Stimulated activated CD8-positive, alpha-beta memory T cell treated with anti-CD3 and anti-CD28 coated beads, Interleukin-12 subunit alpha, Interleukin-12 subunit beta, amount 100 ng/mL, for 24 hours (primary cell): Measurements from ENCODE around the gene DHH.
"Not testable (repeated sequence)": the region's sequence is repeated elsewhere in the genome, so short reads cannot be mapped to it uniquely, and the experiment has no call there.

Source experiments
- DNase-seq: peaks from one replicate; pipeline ENCODE4 v3.0.0-alpha.2; 2020; ENCODE audit errors: extremely low read depth

Gene DHH

GRCh38 chr12:49070971-49071370 lies 23.6 kb downstream of the DHH start:
- no peak for DNase-seq

- DNase-seq: peak; percentile 94
Observed at GRCh38 chr12:49069507-49070346, 24.9 kb downstream of the DHH start, which contains the start of gene RHEBL1. Gene RHEBL1, minus strand, starts transcription at chr12:49069979. Its CDS starts 194 bp downstream, at chr12:49069785.

GRCh38 chr12:49068879-49069506 lies 25.6 kb downstream of the DHH start:
- no peak for DNase-seq

- no peak for DNase-seq
Observed at GRCh38 chr12:49066120-49066519, 28.5 kb downstream of the DHH start.

- no peak for DNase-seq
Observed at GRCh38 chr12:49064767-49065152, 29.8 kb downstream of the DHH start.

GRCh38 chr12:49061916-49062315 lies 32.7 kb downstream of the DHH start:
- DNase-seq: not testable (repeated sequence)

GRCh38 chr12:49061157-49061650 lies 33.4 kb downstream of the DHH start:
- no peak for DNase-seq

GRCh38 chr12:49060237-49061156 lies 34.1 kb downstream of the DHH start, which contains the start of gene KMT2D:
Gene KMT2D, minus strand, starts transcription at chr12:49060794. Its CDS starts 5,470 bp downstream, at chr12:49055324.
- DNase-seq: peak; percentile 78

- DNase-seq: no peak
Observed at GRCh38 chr12:49059299-49060171, 35.1 kb downstream of the DHH start.

GRCh38 chr12:49059045-49059298 lies 35.6 kb downstream of the DHH start:
- no peak for DNase-seq

GRCh38 chr12:49058366-49059044 lies 36.1 kb downstream of the DHH start:
- no peak for DNase-seq

- no peak for DNase-seq
Observed at GRCh38 chr12:49057888-49058287, 36.7 kb downstream of the DHH start.

- DNase-seq: no peak
Observed at GRCh38 chr12:49055978-49056754, 38.4 kb downstream of the DHH start.

- no peak for DNase-seq
Observed at GRCh38 chr12:49055092-49055491, 39.5 kb downstream of the DHH start.

- no peak for DNase-seq
Observed at GRCh38 chr12:49054524-49054923, 40.1 kb downstream of the DHH start.

- DNase-seq: no peak
Observed at GRCh38 chr12:49054096-49054495, 40.5 kb downstream of the DHH start.

- DNase-seq: no peak
Observed at GRCh38 chr12:49052451-49053208, 42.0 kb downstream of the DHH start.

GRCh38 chr12:49051777-49052438 lies 42.7 kb downstream of the DHH start:
- no peak for DNase-seq
